B cell (primary cell): ENCODE measurements around the gene BCL2L13.

ENCODE experiments used
- EZH2 ChIP-seq: IDR thresholded peaks from 2 replicates; pipeline ENCODE4 v1.6.1; 2012; ENCODE audit warnings: borderline replicate concordance, low read depth, mild to moderate bottlenecking, moderate library complexity, low read length; ENCODE audit not compliant: insufficient read depth, poor library complexity, severe bottlenecking
- TF ChIP-seq, protein P1 (sequence below): fragments of 200-600 bp; IDR thresholded peaks from one replicate; pipeline ENCODE4 v1.8.0; 2022; ENCODE audit warnings: antibody characterized with exemption, mild to moderate bottlenecking

DNA sequence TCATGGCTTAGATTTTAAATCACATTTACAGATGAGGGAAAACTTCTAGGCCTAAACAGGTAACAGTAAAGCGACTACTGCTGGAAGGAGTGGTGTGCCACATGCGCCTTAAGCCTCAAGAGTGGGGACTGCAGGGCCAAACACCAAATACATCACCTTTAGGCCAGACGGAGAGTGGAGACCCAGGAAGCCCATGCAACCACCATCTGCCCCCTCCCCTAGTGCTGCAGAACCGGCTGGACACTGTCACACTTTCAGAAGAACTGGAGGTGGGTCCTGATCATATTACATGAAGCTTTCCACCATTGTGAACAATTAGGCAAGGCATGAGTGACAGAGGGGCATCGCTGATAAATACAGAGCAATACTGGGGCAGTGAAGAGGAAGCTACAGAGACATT lies 46.4 kb upstream of the BCL2L13 start:
- TF ChIP-seq, protein P1, sequence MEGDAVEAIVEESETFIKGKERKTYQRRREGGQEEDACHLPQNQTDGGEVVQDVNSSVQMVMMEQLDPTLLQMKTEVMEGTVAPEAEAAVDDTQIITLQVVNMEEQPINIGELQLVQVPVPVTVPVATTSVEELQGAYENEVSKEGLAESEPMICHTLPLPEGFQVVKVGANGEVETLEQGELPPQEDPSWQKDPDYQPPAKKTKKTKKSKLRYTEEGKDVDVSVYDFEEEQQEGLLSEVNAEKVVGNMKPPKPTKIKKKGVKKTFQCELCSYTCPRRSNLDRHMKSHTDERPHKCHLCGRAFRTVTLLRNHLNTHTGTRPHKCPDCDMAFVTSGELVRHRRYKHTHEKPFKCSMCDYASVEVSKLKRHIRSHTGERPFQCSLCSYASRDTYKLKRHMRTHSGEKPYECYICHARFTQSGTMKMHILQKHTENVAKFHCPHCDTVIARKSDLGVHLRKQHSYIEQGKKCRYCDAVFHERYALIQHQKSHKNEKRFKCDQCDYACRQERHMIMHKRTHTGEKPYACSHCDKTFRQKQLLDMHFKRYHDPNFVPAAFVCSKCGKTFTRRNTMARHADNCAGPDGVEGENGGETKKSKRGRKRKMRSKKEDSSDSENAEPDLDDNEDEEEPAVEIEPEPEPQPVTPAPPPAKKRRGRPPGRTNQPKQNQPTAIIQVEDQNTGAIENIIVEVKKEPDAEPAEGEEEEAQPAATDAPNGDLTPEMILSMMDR: no peak
- no peak for TF ChIP-seq EZH2
